Measurements from ENCODE around the gene FMN2. TPM values are rescaled to one million over a fixed set of nuclear protein-coding genes. Genes with fewer than 3 reads are reported as not detected.

FMN2 gene
- total RNA-seq, 1 donor from 2014 or later = not detected

DNA sequence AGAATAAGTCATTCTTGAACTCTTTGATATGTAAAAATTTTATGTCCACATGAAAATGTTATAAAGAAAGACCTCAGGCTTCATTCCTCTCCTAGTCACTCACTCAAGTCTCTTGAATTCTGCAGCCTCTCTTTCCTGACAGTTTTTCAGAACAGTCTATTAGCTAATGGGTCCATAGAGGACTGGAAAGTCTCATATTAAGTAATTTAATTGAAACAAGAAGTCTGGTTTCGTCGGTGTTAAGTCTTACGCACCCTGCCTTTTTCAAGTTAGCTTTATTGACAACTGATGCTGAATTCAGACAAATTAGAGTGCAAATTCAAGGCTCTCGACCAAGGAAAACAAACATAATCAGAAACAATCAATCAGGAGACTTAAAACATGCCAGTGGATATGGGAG is 414.5 kb downstream of the FMN2 start:
- no peaks in the 10 kb centered on the region for H3K36me3 ChIP-seq
- no peaks in the 10 kb centered on the region for H3K9me3 ChIP-seq (replicated peaks)
- no peaks in the 10 kb centered on the region for H3K27me3 ChIP-seq (ENCODE audit: low read depth)
- H3K4me3 ChIP-seq = no peak overlapping the region
- TF ChIP-seq, protein P1, sequence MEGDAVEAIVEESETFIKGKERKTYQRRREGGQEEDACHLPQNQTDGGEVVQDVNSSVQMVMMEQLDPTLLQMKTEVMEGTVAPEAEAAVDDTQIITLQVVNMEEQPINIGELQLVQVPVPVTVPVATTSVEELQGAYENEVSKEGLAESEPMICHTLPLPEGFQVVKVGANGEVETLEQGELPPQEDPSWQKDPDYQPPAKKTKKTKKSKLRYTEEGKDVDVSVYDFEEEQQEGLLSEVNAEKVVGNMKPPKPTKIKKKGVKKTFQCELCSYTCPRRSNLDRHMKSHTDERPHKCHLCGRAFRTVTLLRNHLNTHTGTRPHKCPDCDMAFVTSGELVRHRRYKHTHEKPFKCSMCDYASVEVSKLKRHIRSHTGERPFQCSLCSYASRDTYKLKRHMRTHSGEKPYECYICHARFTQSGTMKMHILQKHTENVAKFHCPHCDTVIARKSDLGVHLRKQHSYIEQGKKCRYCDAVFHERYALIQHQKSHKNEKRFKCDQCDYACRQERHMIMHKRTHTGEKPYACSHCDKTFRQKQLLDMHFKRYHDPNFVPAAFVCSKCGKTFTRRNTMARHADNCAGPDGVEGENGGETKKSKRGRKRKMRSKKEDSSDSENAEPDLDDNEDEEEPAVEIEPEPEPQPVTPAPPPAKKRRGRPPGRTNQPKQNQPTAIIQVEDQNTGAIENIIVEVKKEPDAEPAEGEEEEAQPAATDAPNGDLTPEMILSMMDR (IDR thresholded peaks at IDR 0.05; ENCODE audit: borderline replicate concordance) = no peak
- no peak for DNase-seq
- intact Hi-C loops (cut with micrococcal nuclease) = no loop called here
- H3K4me1 ChIP-seq = no peaks in the 10 kb centered on the region
- H3K27ac ChIP-seq (replicated peaks) = no peak overlapping the region

DNA sequence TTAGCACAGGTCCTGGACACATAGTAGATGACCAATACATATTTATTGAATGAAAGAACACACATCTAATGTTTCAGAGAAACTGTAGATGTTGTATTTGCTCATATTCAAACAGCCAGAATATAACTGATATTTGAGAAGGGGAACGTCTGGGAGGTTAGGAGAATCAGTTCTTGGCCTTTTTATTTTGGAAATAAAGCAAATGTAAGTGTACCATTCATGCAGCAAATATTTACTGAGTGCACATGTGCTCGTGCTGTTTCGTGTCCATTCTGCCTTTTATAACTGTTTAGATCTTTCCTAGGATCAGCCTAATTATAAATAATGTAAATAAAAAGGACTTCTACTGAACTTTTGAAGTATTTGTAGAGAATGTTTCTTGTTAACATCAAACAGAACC is 416.5 kb downstream of the FMN2 start:
- intact Hi-C loops (cut with micrococcal nuclease) = no loop called here
- TF ChIP-seq, protein P1 (IDR thresholded peaks at IDR 0.05; ENCODE audit: borderline replicate concordance) = no peak
- H3K4me1 ChIP-seq = no peaks in the 10 kb centered on the region

DNA sequence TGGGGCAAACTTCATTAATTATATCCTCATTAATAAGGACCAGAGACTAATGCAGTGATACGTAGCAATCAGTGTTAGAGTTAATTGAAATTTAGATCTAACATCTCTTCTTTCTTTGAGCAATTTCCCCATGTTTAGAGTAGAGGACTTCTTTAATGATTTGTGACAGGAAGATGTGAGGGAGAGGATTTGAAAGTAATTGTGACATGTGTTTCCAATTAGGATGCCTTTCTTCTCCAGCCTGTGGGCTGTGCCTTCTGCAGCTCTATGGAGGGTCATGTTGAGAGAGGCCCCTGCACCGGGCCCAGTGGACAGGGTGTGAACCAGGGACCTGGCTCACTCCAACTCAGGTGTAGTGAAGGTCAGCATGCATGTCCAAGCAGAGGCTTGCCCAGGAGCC is 417.3 kb downstream of the FMN2 start:
- no peaks in the 10 kb centered on the region for H3K27me3 ChIP-seq (ENCODE audit: low read depth)
- DNase-seq = no peak
- TF ChIP-seq, protein P1 (IDR thresholded peaks at IDR 0.05; ENCODE audit: borderline replicate concordance) = no peak
- no peaks in the 10 kb centered on the region for H3K36me3 ChIP-seq
- intact Hi-C loops (cut with micrococcal nuclease) = no loop called here
- no peaks in the 10 kb centered on the region for H3K9me3 ChIP-seq (replicated peaks)
- H3K4me1 ChIP-seq = no peaks in the 10 kb centered on the region
- H3K4me3 ChIP-seq = no peak overlapping the region
- H3K27ac ChIP-seq (replicated peaks) = no peak overlapping the region

More for the DNA sequence above, 416.5 kb downstream of the FMN2 start:
- DNase-seq = no peak
- no peak overlapping the region for H3K27ac ChIP-seq (replicated peaks)
- no peaks in the 10 kb centered on the region for H3K27me3 ChIP-seq (ENCODE audit: low read depth)
- no peak overlapping the region for H3K4me3 ChIP-seq
- H3K36me3 ChIP-seq = no peaks in the 10 kb centered on the region
- H3K9me3 ChIP-seq (replicated peaks) = no peaks in the 10 kb centered on the region

DNA sequence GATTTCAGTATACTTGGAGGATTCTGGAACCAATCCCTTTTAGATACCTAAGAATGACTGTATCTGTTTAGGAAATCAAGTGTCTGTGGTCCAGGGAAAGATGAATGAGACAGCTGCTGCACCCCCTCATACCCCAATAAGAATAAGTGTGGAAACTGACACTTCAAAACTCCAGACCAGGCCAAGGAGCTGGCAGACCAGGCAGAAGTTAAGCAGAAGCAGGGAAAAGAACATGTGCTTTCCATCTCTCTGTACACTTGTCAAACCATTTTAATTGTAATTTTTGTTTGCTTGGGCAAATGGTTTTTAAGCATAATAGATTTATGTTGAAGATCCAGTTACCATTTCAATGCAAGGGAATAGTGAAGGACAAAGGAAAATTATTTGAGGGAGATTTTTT is 420.1 kb downstream of the FMN2 start:
- Histone ChIP-seq H3K27ac (replicated peaks) (no peak overlapping the region), H3K4me1 (no peaks in the 10 kb centered on the region), H3K9me3 (replicated peaks) (no peaks in the 10 kb centered on the region), H3K36me3 (no peaks in the 10 kb centered on the region), H3K27me3 (ENCODE audit: low read depth) (no peaks in the 10 kb centered on the region), H3K4me3 (no peak overlapping the region)
- no peak for DNase-seq
- intact Hi-C loops (cut with micrococcal nuclease) = no loop called here
- TF ChIP-seq, protein P1 (IDR thresholded peaks at IDR 0.05; ENCODE audit: borderline replicate concordance) = no peak

DNA sequence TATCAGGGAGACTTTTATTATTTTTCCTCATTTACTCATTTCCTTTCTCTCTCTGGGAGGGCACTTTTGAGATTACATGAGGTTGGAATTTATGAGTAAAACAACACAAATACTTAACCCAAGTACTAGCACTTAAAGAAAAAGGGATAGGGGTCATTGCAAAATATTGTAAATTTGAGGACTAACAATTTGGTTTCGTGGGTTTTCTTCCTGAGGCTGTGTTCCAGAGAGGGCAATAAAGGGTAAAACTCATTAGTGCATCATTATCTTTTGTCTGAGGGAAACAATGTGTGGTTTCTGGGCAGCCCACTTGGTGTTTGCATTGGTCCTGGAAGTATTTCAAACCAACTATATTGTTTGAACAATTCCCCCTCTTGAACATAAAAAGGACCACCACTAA is 423.8 kb downstream of the FMN2 start:
- Histone ChIP-seq H3K9me3 (replicated peaks) (no peaks in the 10 kb centered on the region), H3K4me3 (no peak overlapping the region), H3K4me1 (no peaks in the 10 kb centered on the region), H3K27me3 (ENCODE audit: low read depth) (no peaks in the 10 kb centered on the region), H3K36me3 (no peaks in the 10 kb centered on the region), H3K27ac (replicated peaks) (no peak overlapping the region)
- intact Hi-C loops (cut with micrococcal nuclease) = no loop called here
- DNase-seq = no peak
- TF ChIP-seq, protein P1 (IDR thresholded peaks at IDR 0.05; ENCODE audit: borderline replicate concordance) = no peak

DNA sequence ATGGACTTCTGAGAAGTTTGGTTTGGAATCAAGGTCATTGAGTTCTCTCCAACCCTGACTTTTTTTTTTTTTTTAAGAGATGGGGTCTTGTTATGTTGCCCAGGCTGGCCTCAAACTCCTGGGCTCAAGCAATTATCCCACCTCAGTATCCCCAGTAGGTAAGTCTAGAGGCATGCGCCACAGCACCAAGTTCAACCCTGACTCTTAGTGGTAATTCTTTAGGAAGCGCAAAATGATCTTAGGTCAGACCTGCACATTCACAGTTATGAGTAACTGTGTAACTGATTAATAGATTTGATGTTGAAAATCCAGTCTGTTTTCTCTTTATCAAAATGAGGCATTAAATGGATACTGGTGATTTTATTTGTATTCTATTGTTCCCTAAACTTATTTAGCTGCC is 424.4 kb downstream of the FMN2 start:
- TF ChIP-seq, protein P1 (IDR thresholded peaks at IDR 0.05; ENCODE audit: borderline replicate concordance) = no peak
- H3K4me3 ChIP-seq = no peak overlapping the region
- H3K27ac ChIP-seq (replicated peaks) = no peak overlapping the region
- H3K4me1 ChIP-seq = no peaks in the 10 kb centered on the region
- intact Hi-C loops (cut with micrococcal nuclease) = no loop called here
- H3K36me3 ChIP-seq = no peaks in the 10 kb centered on the region
- no peaks in the 10 kb centered on the region for H3K9me3 ChIP-seq (replicated peaks)
- no peak for DNase-seq
- no peaks in the 10 kb centered on the region for H3K27me3 ChIP-seq (ENCODE audit: low read depth)
